Inflammatory macrophage (primary cell): ENCODE measurements around the gene TRPV3.
"Not testable (repeated sequence)": the region's sequence is repeated elsewhere in the genome, so short reads cannot be mapped to it uniquely, and the experiment has no call there.

ENCODE experiments used
- DNase-seq, 2 donors: peaks; one replicate each; pipeline ENCODE4 v3.0.0-alpha.2; 2020 to 2022

Gene TRPV3

DNA sequence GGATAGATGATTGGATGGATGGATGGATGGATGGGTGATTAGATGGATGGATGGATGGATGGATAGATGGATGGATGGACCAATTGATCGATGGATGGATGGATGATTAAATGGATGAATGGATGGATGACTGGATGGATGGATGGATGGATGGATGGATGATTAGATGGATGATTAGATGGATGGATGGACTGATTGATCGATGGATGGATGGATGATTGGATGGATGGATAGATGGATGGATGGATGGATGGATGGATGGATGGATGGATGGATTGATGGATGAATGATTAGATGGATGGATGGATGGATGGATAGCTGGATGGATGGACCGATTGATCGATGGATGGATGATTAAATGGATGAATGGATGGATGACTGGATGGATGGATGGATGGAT is 38.1 kb downstream of the TRPV3 start:
- not testable (repeated sequence) for DNase-seq

DNA sequence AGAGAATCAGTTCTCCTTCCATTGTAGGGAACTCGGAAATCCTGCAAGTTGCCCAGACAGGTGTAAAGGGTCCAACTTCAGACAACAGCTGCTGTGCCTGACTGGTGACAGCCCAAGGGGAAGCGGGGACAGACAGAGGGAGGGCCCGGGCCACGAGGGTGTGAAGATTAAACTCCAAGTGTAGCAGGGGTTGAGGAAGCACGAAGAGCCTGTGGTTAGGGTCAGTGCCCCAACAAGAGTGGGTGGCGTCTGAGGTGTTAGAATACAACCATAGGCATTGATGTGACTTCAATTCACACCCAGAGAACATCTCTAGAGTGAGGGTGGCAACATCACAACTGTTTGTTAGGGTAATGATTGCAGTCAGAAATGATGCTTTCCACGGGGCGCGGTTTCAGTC is 42.7 kb downstream of the TRPV3 start:
- DNase-seq = no peak

DNA sequence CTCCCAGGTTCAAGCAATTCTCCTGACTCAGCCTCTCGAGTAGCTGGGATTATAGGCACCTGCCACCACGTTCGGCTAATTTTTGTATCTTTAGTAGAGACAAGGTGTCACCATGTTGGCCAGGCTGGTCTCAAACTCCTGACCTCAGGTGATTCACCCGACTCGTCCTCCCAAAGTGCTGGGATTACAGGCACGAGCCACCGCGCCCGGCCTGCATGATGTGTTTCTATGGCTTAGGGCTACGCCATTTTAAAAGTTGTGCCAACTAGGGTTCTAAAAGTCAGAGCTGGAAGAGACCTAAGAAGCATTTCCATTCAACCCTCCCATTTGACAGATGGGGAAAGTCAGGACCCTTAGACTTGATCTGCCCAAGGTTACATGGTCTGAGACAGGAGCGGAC is 43.4 kb downstream of the TRPV3 start:
- DNase-seq = not testable (repeated sequence)

DNA sequence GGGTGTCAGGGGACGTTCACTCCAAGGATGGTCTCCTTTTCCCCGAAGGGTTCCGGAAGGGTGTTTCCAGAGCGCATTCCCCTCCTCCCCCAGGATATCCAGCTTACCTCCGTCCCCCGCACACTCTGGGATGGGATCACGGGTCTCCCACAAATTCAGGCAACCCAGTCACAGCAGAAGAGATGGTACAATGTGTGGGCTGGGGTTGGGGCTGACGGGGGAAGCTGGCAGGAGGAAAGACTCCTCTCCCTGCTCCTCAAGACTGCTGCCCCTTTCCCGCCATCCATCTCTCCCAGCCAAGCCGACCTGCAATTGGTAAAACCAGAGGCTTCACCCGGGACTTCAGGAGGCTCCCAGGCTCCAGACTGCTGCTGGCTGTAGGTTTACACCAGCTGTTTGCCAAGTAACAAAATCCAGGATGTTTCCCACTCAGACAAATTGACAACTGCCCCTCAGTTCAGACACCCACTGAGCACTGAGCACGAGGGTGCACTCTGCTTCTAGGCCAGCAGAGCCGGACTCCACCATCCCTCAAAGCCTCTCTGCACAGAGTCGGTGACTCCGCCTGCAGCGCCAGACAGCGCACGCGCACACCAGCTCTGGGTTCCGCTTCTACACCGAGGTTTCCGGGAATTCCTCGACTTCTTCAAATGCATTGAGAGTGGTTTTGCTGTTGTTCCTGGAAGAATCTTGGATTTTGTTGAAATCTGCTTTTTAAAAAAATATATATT is 44.1 kb downstream of the TRPV3 start:
- no peak for DNase-seq

DNA sequence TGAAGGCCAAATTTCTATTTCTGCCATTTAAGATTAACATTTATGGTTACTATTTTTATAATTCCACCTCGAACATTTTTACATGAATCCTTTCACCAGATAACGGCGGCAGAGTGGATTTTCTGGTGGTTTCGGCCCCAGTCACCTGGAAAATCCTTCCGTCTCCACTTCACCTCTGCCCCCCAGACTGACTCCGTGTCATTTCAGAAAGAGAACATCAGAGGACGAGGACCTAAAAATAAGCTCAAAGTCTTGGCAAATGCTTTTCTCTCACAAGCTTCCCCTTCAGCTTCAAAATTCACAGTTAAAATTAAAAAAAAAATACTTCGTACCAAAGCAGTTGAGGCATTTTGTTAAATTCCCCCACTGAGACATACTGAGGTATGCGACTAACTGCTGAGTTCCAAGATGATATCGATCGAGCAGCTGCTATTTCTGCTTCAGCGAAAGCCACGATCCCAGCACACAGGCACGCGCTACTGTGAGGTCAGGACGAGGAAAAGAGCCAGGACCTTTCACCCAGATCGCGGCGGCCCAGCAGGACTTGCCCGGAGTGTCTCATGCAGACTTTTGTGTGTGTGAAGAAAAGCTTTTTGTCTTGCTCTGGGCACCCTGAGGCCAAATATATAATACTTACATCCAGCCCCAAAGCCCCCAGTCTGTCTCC is 45.0 kb downstream of the TRPV3 start:
- DNase-seq = no peak

DNA sequence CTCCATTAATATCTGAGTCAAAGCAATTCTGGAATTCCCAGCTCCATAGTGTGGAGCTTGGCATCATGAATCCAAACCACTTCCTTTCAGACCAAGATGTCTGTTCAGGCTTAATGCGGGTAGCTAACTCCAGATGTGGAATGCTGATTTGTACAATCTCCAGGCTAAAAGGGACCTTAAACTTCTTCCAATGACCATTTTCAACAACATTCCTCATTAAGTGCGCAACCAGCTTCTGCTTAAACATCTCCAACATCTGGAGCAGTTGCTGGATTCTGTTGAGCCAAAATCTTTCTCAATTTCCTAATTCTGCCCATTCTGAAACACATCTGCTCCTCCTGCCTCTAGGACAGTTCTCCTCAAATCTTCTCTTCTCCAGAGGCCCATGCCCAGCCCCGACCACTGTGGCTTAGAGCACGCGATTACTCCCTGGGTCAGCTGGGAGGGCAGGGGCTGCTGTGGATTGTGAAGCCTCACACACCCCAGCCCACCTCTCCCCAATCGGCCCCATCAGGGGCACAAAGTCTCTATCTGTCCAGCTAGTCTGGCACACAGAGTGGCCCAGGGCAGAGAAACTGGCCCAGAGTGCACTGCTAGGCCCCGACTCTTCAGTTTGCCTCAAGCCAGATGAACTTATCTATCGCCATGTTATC is 45.6 kb downstream of the TRPV3 start:
- no peak for DNase-seq

DNA sequence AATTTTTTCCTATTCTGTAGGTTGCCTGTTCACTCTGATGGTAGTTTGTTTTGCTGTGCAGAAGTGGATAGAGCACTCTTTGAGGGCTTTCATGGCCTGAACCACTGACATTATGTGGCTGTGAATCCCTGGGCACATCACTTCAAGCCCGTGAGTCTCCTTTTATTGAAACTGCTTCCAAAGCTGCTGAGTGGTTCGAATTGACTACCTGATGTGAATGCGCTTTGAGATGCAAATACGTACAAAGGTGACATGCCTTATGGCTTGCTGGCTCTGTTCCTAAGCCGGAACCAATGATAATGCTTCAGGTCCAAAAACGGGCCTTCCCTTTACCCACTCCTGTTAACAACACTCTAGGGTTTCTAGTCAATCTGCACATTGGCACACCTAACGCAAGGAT is 47.5 kb downstream of the TRPV3 start:
- DNase-seq = no peak

DNA sequence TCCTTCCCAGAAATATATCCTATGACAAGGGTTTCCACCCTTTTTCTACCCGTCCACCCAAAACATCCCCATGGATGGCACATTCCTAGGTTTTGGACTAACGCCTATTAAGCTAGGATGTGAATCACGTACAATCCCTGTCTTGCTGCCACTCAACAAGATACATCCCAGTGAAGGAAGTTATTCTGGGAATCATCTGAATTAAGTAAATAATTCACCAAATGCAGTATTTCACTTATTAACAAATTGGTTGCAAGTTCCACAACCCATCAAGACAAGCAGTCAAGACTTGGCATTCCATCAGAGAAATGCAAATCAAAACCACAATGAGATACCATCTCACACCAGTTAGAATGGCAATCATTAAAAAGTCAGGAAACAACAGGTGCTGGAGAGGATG is 49.7 kb downstream of the TRPV3 start:
- DNase-seq = no peak

DNA sequence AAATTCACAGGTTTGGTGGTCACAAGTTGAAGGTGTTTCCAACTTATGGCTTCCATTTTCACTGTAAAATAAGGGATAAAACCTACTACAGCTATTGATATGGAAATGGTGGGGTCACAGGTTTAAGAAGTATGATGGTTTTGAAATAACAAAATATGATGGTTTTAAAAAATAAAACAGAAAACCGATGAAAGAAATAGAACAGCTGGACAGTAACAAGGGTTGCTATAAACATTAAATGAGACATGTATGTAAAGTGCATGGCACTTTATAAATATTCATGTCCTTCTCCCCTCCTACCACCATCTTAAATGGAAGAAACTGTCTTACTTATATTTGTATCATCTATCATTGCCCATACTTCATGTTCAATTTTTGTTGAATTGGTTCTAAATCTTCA is 50.5 kb downstream of the TRPV3 start:
- DNase-seq = no peak

DNA sequence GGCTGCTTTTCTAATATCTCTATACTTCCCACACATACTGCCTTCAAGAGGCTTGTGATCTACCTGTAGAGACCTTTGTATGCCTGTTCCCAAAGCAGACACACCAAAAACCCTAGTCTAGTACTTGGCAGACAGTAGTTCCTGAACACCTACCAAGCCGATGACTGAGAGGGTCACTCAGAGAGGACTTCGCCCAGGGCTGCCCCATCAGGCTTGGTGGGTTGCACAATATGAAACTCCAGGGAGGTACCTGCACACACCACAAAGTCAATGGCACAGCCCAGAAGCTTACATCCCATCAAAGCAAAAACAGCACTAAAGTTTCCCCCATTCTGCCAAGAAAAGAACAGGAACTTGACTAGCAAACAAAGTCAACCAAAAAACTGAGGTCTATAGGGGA is 51.6 kb downstream of the TRPV3 start:
- DNase-seq = no peak

DNA sequence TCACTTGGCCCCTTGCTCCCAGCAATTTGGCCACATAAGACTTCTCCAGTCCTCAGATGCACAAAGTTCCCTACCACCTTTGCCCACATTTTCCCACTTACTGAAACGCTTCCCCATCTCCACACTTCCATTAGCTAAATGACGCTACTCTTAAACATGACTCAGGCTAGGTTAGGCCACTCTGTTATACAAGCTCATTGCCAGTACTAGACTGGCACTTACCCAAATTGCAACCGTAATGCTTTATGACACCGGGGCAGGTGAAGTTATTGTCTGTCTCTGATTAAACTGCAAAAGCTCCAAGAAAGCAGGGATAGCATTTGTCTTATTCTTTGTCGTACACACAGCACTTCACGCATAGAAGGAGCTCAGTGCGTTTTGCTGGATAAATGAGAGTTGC is 52.6 kb downstream of the TRPV3 start:
- DNase-seq = no peak

DNA sequence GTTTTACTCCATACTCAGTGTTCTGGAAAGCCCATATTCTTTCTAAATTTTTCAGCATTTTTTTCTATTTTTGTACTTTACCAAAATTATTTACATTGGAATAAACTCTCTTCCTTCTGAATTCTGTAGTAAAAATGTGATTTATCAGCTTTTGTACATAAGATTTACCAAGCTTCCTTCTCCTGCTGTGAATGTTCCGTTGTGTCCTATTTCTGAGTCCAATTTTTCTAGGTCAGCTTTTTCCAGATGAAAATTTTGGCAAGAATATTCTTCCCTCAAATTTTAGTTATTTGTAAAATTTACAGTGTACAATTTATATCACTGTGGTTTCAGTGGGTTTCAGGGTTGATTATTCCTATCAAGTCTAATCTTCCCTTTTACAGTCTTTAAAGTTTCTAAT is 54.3 kb downstream of the TRPV3 start:
- no peak for DNase-seq

DNA sequence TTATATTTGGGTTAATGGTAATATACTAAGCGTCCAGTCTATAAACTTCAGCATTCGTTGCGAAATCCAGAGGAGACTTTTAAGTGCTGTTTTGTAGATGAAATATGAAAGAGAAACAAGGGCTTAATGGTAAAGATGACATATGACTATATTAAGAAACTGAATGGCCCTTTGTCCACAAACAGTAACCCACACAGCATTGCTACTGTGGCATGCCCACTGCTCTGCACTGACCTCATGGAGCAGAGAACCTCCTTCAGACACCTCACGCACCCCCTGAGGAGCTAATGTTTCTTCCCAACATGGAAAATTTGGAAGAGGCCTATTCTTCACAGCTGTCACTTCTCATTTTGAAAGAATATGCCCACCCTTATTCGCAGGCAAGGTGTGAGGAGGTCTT is 55.1 kb downstream of the TRPV3 start:
- DNase-seq = no peak

DNA sequence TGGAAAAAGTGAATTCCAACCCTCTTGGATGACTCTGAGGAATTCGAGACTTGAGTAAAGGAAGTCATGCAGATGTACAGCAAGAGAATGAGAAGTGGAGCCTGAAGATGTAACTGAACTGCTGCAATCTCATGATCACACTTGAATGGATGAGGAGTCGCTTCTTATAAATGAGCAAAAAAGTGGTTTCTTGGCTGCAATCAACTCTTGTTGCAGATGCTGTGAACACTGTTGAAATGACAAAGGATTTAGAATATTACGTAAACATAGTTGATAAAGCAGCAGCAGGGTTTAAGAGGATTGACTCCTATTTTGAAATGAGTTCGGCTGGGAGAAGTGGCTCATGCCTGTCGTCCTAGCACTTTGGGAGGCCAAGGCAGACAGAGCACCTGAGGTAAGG is 56.3 kb downstream of the TRPV3 start:
- DNase-seq = no peak

DNA sequence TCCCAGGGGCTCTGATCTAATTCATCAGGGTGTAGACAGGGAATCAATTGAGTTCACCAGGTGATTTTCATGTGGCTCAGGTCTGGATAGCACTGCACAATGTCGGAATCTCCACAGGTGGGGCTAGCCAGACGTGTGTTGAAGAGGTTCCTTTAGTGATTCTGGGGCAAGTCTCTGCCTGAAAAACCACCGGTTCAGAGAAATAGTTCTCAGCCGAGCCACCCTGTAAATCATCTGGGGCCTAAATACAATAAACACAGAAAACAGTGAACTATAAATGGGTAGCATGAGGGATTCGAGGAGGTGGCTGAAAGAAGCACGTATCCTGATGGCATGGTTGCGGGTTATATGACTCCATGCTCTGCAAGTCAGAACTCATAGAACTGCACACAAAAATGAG is 60.5 kb downstream of the TRPV3 start:
- no peak for DNase-seq

DNA sequence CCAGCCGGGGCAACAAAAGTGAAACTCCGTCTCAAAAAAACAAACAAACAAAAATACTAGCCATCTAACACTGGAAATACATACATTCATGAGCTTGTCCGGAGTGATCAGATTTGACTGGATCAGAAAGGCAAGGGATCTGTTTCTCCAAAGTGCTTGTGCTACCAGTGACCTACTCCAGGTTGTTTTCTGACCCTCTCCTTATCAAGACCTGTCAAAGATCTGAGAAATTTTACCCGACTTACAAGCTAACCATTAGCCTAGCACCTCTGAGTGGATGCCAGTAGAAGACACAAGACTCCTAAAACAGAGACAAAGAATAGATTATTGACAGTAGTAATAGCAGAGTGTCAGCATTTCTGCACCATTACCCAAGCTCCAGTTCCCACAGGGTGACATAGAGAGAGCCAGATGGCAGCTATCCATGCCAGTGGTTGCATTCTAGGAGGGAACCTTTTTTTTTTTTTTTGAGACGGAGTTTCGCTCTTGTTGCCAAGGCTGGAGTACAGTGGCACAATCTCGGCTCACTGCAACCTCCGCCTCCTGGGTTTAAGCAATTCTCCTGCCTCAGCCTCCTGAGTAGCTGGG is 72.0 kb downstream of the TRPV3 start:
- no peak for DNase-seq

DNA sequence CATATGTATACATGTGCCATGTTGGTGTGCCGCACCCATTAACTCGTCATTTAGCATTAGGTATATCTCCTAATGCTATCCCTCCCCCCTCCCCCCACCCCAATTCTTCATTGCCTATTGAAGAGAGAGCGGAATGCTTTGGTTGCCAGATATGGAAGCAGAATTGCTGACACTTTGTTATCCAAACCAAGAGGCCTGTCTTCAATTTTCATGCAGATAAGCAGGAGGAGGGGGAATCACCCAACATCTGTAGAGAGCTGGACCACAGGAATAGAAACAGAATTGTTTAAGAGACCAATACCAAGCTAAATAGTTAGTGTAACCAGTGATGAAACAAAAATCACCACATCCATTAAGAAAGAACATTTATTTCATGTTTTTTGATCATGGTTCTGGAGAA is 74.8 kb downstream of the TRPV3 start:
- no peak for DNase-seq

DNA sequence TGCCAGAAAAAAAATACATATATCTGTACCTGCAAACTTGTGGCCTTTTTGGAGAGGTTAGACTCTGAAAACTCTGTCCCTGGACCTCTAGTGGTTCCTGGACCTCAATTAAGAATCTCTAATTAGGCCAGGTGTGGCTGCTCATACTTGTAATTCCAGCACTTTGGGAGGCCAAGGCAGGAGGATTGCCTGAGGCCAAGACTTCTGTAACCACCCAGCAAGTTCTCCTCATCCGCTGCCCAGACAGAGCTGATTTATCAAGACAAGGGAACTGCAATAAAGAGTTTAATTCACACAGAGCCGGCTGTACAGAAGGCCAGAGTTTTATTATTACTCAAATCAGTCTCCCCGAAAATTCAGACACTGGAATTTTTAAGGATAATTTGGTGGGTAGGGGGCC is 77.6 kb downstream of the TRPV3 start:
- no peak for DNase-seq

DNA sequence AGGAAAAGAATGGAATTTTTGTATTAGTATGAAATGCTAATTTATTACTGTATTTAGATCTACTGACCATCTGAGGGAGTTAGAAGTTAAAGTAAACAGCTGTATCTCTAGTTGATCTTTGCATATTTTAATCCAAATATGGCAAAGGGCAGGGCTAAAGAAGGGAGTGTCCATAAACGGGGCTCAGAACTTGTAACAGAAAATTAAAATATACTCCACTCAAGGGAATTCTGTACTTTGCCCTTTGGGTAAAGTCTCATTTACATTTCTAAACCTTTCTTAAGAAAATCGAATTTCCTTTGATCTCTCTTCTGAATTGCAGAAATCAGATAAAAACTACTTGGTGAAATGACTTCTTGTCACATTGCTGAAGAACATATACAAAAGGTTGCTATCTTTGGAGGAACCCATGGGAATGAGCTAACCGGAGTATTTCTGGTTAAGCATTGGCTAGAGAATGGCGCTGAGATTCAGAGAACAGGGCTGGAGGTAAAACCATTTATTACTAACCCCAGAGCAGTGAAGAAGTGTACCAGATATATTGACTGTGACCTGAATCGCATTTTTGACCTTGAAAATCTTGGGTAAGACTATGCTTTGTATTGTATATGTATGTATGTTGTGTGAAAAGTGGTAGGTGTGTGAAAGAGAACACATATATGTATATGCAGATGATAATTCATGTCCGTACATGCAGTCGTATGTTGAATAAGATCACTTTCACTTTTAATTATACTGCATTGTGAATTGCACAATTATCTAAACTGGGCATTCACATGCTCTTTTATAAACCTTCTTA is 81.6 kb downstream of the TRPV3 start, which contains the start of gene ASPA:
Gene ASPA (plus strand): TSS at position 186 of the 799 bp plus-strand sequence. CDS start 163 bp downstream, at position 349.
- DNase-seq = no peak

DNA sequence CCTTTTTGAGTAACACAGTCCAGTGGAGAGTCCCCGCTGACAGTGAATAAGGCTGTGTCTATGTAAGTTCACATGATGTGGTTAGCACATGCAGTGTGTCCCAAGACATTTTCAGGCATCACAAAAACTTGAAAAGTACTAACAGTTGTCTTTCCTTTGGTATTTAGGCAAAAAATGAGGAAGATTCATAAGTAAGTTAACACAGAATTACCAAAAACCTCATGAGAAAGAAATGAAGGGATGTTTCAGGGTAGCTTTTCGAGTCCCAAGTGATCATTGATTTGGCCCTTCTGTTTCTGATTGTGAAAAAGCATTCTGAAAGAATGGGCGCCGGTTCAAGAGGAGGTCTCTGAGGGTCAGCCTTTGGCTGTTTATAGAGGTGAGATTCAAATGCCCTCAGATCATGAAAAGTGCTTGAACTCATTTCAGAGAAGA is 82.3 kb downstream of the TRPV3 start:
- DNase-seq = no peak

DNA sequence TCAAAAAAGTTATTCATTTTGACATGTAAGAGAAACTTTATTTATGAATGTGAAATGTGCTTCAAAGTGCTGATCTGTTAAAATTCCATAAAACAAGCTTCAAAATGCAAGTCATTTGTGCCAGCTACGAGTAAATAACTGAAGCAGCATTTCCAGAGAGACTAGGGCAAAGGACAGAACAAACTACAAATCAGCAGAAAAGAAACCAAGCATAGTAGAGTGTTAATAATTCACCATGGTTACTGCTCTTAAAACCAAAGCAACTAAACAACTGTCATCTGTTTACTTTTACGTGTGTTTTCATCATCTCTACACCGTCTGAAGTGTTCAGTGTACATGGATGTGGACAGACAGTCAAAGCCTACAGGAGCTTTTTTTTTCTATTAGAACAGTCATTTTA is 83.4 kb downstream of the TRPV3 start:
- no peak for DNase-seq

DNA sequence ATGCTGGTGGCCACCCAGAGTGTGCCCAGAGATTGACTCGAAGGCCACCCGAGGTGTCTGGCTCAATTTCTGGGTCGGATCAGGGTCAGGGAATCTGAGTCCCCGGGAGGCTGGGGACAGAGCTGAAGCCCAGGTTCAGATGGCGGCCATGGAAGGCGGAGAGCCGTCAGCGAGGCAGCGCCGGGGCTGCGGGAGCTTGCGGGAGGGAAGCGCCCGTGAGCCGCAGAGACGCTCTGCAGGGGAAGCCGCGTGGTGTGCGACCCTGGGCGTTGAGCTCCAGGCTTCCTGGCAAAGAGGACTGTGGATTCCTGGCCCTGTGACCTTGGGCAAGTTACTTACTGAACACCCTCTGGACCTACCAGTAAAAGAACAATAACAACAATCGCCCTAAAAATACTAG is 85.5 kb downstream of the TRPV3 start:
- no peak for DNase-seq

DNA sequence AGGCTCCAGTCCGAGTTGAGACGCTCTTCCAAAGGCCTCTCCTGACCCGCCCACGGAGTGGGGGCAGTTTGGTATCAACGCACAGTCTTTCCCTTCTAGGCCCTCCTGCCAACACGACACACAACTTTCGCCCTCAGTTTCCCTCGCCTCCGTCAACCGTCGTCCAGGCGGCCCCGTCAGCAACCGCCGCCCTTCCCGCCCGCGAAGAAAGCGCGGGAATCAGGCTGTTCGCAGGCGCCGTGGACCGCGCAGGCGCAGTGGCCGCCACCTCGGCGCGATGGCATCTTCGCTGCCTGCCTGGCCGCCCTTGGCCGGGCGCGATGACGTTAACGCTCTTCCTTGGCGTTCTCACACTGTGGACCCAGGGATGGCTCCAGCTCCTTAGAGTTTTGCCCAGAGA is 86.0 kb downstream of the TRPV3 start, which contains the start of gene SPATA22:
Gene SPATA22 (minus strand): TSS at position 221 of the 400 bp plus-strand sequence. CDS start 2,494 bp downstream, outside the sequence.
- no peak for DNase-seq
